ENCODE measurements around the gene ARHGAP33.

Gene ARHGAP33

GRCh38 chr19:35739275-35740107, 35.9 kb upstream of the ARHGAP33 start:
- no peak for DNase-seq

DNA sequence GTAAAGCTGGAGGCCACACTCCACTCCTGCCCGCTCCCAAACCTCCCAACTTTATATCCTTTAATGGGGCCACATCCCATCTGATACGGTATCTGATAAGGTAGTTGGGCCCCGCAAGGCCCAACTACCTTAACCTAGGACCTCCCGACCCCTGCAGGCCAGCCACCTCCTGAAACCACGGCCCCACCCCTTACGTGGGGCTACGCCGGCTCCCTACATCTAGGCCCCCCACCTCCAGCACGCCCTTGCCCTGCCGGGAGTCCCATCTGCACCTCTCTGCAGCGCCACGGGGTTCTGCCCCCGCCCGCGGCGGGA, 35.3 kb upstream of the ARHGAP33 start:
- DNase-seq: no peak

DNA sequence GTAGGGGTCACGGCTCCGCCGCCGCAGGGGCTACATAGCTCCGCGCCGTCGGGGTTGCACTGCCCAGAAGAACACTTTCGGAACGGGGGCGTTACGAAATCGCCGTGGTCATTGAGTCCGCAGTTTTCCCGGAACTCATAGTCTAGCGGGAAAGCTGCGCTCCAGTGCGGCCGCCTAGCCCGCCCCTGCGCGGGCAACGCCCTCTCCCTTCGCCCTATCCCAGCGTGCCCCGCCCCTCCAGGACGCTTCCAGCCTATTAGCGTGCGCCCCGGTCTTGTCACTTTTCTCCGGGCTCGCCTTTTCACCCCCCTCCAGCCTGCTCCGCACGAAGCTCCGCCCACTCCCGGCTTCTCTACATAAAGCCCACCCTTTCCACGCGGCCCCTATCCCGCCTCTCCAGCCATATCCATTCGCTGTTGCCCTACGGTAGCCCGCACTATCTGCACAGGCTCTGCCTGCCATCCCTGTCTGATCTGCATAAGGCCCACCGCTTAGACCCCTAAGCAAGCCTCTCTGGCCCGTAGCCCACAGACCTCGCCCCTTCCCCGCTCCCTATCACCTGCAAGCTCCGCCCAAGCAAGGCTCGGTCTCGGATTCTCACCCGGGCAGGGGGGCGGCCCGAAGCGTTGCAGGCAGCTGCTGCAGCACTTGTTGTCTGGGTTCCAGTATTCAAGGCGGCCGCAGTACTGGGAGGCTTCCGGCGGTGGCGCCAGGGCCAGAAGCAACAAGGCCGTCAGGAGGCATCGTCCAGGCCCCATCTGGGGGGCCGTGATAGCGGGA, 34.8 kb upstream of the ARHGAP33 start:
- peak; percentile 72 to 99 (median 97) for DNase-seq

DNA sequence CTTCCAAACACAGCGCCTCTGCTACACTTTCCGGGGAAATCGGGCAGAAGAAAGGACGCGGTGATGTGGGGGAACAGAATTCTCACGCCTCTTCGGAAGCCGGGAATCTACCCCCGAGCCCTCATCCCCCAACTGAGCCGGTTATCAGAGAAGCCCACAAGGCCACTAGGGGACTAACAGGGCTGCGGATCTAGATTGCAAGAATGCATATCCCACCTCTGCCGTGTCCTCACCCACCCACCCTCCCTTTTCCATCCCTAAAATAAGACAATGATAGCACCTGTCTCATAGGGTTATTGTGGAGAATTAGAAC, 34.2 kb upstream of the ARHGAP33 start:
- no peak for DNase-seq

- peak in 6 of 56 donors; percentile 7 to 37 (median 18) for DNase-seq
These were observed 33.1 kb upstream of the ARHGAP33 start, which contains the start of gene IGFLR1 for GRCh38 chr19:35742121-35742724. Gene IGFLR1 (minus strand): TSS chr19:35742452. CDS start chr19:35741180, 1,272 bp downstream.

- no peak for DNase-seq
These were observed 31.5 kb upstream of the ARHGAP33 start for GRCh38 chr19:35743640-35744429.

DNA sequence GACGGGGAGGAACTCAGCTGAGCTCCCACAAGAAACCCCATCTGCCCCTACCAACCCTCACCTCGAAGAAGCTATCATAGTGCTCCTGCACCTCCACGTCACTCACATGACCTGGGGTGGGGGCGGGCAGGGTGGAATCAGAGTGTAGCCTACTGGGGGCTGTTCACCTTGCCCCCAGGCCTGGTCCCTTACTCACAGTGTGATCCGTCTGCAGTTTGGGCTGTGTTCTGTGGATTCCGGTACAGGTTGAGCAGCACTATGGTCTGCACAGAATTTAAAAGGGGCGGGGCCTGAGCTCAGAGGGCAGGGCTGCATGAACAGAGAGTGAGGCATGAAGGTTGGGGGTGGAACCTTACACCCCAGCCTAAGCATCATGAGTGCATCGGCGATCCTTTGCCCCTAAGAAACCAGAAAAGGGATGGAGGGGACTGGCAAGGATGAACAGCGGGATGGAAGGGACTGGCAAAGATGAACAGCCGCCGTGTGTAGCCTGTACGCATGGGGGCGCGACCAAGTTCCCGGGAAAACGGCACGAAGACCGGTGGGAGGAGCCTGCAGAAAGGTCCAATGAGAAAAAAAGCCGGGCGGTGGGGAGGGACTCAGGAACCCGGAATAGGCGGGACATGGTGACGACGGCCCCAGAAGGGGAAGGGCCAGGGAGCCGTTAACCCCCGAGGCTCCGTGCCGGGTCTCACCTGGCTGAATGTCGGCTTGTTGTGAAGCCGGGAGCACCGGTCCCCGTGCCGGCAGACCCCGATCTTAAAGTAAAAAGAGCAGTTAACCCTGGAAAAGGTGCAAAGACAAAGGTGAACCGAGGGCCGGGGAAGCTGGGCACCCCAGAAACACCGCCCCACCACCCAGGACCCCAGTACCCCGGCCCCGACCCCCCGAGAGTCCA, 30.7 kb upstream of the ARHGAP33 start:
- peak; percentile 73 to 98 (median 90) for DNase-seq

GRCh38 chr19:35745328-35746086, 29.9 kb upstream of the ARHGAP33 start, which contains the start of the genes PSENEN and U2AF1L4:
Gene PSENEN (plus strand): TSS chr19:35745651. CDS start chr19:35745931, 280 bp downstream.
Gene U2AF1L4 (minus strand): TSS chr19:35745418. CDS start chr19:35745391, 27 bp downstream.
- DNase-seq: peak; percentile 79 to 99 (median 96)

GRCh38 chr19:35746087-35746462, 29.3 kb upstream of the ARHGAP33 start:
- no peak for DNase-seq

DNA sequence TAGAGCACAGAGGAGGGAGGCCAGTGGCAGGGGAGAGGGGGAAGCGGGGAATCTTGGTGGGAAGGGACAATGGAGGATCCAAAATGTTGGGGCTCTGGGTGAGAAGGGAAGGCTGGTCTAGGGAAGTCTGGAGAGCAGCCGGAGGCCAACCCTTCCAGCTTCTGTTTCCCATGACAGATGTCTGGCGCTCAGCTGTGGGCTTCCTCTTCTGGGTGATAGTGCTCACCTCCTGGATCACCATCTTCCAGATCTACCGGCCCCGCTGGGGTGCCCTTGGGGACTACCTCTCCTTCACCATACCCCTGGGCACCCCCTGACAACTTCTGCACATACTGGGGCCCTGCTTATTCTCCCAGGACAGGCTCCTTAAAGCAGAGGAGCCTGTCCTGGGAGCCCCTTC, 28.8 kb upstream of the ARHGAP33 start:
- no peak for DNase-seq

DNA sequence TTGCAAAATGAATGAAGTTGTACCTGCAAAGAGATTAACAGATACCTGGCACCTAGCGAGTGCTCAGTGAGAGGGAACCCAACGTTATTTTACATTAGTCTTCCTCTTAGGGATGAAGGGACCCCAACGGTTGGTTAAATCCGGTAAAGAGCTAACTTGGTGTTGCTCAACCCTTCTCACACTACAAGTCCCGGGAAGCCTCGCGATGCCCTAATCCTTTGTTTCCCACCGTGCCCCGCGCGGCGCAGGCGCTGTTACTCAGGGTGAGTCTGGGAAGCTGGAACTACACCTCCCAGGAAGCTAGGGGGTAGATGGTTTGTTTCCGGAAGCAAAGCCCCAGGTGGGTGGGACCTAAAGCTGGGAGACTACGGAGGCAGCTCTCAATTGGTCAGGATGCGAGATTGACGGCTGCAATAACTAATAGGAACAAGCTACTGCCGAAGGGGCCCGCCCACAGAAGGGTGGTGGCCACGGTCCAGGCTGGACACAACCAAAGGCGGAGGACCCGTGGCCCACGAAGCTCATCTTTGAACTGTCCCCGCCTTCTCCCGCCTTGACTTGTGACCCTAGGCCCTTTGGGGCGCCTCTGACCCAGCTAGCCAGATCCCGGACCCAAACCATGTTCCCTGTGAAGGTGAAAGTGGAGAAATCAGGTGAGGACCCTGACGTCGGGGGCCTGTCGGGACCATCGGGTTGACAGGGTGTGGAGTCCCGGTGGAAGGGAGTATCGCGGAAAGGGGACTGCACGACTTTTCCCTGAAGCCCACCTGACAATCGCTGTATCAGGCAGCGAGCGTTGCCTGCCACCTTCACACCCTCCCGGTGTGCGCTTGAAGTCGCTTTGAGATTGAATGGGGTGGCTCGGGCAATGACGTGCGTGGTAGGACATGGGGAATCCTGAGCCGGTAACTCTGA, 27.0 kb upstream of the ARHGAP33 start, which contains the start of gene LIN37:
Gene LIN37 (plus strand): TSS at position 471 of the 915 bp plus-strand sequence. CDS start 149 bp downstream, at position 620.
- peak; percentile 91 to 100 (median 99) for DNase-seq

GRCh38 chr19:35750167-35750566, 25.2 kb upstream of the ARHGAP33 start:
- DNase-seq: no peak

GRCh38 chr19:35751839-35752745, 23.3 kb upstream of the ARHGAP33 start:
- DNase-seq: no peak

DNA sequence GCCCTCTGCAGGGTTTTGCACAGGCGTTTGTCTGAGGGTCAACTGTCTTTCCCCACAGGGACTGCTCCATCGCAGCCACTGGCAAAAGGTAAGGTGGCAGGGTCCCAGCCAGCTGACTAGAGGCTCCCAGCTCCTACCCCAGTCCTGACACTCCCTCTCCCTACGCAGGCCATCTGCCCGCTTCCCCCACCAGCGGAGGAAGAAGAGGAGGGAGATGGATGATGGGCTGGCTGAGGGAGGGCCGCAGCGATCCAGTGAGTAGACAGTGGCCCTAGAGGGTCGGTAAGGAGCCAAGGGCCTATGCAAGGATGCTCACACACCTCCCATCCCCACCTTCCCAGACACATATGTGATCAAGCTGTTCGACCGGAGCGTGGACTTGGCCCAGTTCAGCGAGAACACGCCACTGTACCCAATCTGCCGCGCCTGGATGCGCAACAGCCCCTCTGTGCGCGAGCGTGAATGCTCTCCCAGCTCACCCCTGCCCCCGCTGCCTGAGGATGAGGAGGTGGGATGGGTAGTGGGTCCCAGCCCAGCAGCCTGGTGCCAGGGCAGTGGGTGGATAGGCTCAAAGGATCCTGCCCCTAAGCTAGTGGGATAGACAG, 22.5 kb upstream of the ARHGAP33 start:
- no peak for DNase-seq

GRCh38 chr19:35753634-35754369, 21.6 kb upstream of the ARHGAP33 start:
- DNase-seq: no peak
